Astrocyte of the spinal cord (primary cell): Measurements from ENCODE around the gene BMPR1B.

Experiments used
- DNase-seq: peaks from one replicate; pipeline ENCODE4 v3.0.0; 2011; ENCODE audit warnings: low read depth, low spot score
- H3K4me3 ChIP-seq: 2 replicates; pipeline ENCODE4 v1.5.1; 2011; ENCODE audit warnings: low read depth, mild to moderate bottlenecking, low read length, moderate library complexity
- in situ Hi-C: cut with HindIII; loops from 2 replicates; pipeline ENCODE4 v1.10.0; 2017; ENCODE audit warnings: low sequenced_read_pairs
- TF ChIP-seq, protein P1 (sequence below): IDR thresholded peaks from 2 replicates; pipeline ENCODE4 v1.5.1; 2012; ENCODE audit warnings: low read depth, mild to moderate bottlenecking, low read length, inconsistent platforms

The BMPR1B gene

GRCh38 chr4:95091272-95091671 lies 333.5 kb downstream of the BMPR1B start:
- in situ Hi-C loops, result no loop called here
- TF ChIP-seq, protein P1, sequence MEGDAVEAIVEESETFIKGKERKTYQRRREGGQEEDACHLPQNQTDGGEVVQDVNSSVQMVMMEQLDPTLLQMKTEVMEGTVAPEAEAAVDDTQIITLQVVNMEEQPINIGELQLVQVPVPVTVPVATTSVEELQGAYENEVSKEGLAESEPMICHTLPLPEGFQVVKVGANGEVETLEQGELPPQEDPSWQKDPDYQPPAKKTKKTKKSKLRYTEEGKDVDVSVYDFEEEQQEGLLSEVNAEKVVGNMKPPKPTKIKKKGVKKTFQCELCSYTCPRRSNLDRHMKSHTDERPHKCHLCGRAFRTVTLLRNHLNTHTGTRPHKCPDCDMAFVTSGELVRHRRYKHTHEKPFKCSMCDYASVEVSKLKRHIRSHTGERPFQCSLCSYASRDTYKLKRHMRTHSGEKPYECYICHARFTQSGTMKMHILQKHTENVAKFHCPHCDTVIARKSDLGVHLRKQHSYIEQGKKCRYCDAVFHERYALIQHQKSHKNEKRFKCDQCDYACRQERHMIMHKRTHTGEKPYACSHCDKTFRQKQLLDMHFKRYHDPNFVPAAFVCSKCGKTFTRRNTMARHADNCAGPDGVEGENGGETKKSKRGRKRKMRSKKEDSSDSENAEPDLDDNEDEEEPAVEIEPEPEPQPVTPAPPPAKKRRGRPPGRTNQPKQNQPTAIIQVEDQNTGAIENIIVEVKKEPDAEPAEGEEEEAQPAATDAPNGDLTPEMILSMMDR, result no peak
- peak; percentile 65 for DNase-seq
- no peak overlapping the region for H3K4me3 ChIP-seq

DNA sequence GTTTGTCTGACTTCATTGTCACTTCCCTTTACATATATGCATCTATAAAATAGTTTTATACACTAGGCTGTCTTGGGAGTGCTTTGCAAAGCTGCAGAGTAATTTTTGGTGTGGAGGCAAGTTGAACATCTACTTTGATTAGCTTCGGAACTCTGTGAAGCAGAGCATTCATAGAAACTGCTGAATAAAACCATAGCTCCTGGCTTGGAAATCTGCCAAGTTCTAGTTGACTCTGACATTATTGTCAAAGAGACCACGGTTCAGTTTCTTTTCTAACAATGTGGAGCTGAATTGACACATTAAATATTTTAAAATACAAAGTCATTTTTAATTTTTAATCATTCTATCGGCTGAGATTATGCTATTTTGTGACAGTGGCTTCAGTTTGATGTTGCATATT lies 335.0 kb downstream of the BMPR1B start:
- DNase-seq, result peak; percentile 14
- no peak overlapping the region for H3K4me3 ChIP-seq
- in situ Hi-C loops, result no loop called here
- TF ChIP-seq, protein P1, result no peak

DNA sequence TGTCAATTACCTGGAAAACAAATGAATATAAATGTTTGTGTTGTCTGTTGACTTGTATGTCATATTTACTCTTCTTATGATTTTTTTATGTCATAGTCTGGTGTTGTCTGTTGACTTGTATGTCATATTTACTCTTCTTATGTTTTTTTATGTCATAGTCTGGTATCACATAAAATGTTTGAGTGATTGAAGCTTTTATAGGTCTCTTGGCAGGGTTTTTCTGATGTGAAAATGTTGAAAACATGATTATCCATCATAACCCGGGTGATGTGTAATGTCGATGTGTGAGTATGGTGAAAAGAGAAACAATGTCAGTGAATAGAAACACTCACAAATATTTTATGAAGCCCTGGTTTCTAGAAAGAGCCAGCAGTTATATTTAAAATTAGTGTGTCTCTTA lies 335.7 kb downstream of the BMPR1B start:
- TF ChIP-seq, protein P1, result no peak
- no peak for DNase-seq
- in situ Hi-C loops, result no loop called here
- H3K4me3 ChIP-seq, result no peak overlapping the region

DNA sequence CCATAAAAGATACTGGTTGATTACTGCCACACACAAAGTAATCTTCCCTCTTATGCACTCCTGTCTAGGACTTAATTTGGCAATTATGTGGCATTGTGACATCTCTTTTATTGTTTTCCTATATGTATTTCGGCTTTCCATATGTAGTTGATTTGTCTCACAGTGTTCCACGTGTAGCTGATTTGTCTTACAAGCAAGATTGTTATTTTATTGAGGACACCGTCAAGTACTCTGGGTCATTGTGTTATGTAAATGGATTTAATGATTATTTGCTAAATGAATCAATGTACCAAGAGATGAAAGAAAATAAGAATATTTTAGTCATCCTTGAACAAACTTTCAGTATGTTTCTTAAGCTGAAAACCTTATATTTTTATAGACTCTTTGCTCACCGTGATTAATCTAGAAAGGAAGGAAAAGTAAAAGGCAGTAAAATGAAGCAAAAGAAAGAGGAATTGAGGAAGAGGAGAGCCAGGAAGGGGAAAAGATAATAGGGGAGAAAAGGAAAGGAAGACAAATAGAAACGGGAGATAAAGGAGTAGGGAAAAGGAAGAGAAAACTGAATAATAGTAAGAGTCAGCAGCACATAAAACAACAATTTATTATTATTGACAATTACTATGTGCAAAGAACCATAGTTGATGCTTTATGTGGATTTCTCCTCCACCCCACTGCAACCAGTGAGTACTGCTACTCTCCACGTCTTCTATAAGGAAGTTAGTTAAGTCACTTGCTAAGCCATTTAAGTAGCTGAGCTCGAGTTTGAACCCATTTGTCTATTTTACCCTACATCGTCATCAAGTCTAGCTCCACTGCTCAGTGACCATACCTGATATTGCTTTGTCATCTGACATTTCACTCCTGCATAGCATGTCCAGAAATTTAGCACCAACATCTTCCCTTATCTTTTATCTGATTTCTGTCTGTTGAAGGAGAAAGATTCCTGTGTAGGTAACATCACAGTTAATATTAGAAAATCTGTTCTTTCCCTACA lies 336.5 kb downstream of the BMPR1B start:
- TF ChIP-seq, protein P1, result no peak
- in situ Hi-C loops, result no loop called here
- DNase-seq, result no peak
- no peak overlapping the region for H3K4me3 ChIP-seq

- in situ Hi-C loops, result no loop called here
- TF ChIP-seq, protein P1, result peak; percentile 72
- no peak overlapping the region for H3K4me3 ChIP-seq
- DNase-seq, result peak; percentile 68
Measured at GRCh38 chr4:95095348-95095974, 337.7 kb downstream of the BMPR1B start.

DNA sequence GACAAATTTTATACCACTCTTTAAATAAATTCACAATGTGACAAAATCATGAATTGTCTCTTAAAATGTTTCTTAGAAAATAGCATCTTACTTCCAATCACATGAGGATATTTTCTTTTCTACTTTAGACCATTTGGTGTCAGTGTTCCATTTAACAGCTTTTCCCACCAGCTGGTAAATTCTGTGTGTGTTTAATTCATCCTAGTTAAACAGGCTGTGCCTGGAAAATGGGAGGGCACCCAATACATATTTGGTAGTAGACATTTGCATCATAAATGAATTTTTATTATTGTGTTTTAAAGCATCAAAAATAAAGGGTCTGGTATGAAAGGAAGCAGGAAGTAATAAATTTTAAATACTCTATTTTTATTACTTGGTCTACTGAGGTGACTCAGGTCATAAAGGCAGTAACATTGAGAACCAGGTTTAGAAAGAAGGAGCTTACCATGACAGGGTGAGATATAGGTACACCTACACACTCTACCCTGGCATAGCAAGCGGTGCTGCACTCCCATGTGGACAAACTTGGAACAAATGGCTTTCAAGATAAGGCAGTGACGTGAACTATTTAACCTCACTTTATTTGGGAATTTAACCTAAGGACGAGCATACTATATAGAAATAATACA lies 344.5 kb downstream of the BMPR1B start:
- no peak overlapping the region for H3K4me3 ChIP-seq
- no peak for DNase-seq
- in situ Hi-C loops, result no loop called here
- TF ChIP-seq, protein P1, result no peak
